Adrenal gland (tissue), 5 donors: ENCODE results near the gene AIP.

Source experiments
- POLR2A ChIP-seq, 2 donors: fragments of 450-650 bp; IDR thresholded peaks; one replicate each; pipeline ENCODE4 v1.6.1; 2017; ENCODE audit warnings: antibody characterized with exemption in 2 of 2, mild to moderate bottlenecking in 2 of 2, moderate library complexity in 1 of 2
- TF ChIP-seq, protein P1 (sequence below), 6 experiments: fragments of 450-650 bp in 4 of 6; fragments of 200-600 bp in 2 of 6; sonication (generic) in 1 of 6; IDR thresholded peaks; 1 replicate in 5 of 6; 2 replicates in 1 of 6; pipeline versions ENCODE4 v1.5.1 to v1.8.0; 2016 to 2021; ENCODE audit warnings: antibody characterized with exemption in 6 of 6, mild to moderate bottlenecking in 2 of 6, moderate library complexity in 1 of 6
- donor health status: DM: no; HTN: no; CAD: no.

DNA sequence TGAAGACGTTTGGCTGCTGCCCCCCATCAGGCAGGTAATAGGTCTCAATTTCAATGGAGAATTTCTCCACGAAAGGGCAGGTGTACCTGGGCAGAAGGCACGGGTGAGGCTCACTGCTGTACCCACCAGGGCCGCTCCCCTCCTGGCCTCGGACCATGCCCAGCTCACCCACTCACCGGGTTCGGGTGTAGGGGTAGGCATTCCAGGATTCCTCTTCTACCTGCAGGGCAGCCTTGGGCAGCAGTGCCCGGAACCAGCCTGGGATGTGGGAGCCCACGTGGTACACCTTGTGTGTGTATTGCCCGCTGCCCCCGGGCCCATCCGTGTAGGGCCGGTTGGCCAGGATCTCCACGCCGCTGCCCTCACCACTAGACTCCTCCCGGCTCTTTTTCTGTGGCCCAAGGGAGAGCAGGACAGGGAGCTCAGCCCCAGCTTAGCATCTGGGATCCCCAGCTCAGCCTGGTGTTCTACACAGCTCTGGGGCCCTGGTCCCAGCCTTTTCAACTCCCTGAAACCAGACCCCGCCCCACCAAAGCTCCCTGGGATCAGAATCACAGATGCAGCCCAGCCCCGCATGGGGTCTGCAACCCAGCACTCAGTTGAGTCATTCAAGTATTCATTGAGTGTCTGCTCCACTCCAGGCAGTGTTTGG lies 19.6 kb downstream of the AIP start:
- TF ChIP-seq, protein P1, sequence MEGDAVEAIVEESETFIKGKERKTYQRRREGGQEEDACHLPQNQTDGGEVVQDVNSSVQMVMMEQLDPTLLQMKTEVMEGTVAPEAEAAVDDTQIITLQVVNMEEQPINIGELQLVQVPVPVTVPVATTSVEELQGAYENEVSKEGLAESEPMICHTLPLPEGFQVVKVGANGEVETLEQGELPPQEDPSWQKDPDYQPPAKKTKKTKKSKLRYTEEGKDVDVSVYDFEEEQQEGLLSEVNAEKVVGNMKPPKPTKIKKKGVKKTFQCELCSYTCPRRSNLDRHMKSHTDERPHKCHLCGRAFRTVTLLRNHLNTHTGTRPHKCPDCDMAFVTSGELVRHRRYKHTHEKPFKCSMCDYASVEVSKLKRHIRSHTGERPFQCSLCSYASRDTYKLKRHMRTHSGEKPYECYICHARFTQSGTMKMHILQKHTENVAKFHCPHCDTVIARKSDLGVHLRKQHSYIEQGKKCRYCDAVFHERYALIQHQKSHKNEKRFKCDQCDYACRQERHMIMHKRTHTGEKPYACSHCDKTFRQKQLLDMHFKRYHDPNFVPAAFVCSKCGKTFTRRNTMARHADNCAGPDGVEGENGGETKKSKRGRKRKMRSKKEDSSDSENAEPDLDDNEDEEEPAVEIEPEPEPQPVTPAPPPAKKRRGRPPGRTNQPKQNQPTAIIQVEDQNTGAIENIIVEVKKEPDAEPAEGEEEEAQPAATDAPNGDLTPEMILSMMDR (IDR thresholded peaks at IDR 0.05): no peak
- no peak for TF ChIP-seq POLR2A (IDR thresholded peaks at IDR 0.05)
